Progenitor cell of endocrine pancreas (in vitro differentiated cells): Measurements from ENCODE around the gene SMOC2. TPM values are rescaled to one million over a fixed set of nuclear protein-coding genes. Genes with fewer than 3 reads are reported as not detected.

Experiments
- DNase-seq: peaks from one replicate; pipeline ENCODE4 v3.0.0; 2021; ENCODE audit warnings: low spot score; ENCODE audit not compliant: unreplicated experiment
- H3K27ac Mint-ChIP-seq: 2 replicates; pipeline ENCODE4 v1.8.0; 2021; ENCODE audit warnings: mild to moderate bottlenecking, moderate library complexity, mixed read lengths
- H3K27me3 Mint-ChIP-seq: 2 replicates; pipeline ENCODE4 v1.8.0; 2021; ENCODE audit warnings: mixed read lengths
- H3K36me3 Mint-ChIP-seq: 2 replicates; pipeline ENCODE4 v1.8.0; 2022; ENCODE audit warnings: mixed read lengths; ENCODE audit not compliant: insufficient read depth
- H3K4me1 Mint-ChIP-seq: 2 replicates; pipeline ENCODE4 v1.8.0; 2021; ENCODE audit warnings: low read depth, mixed read lengths
- H3K4me3 Mint-ChIP-seq: 2 replicates; pipeline ENCODE4 v1.8.0; 2021; ENCODE audit warnings: low read depth, mild to moderate bottlenecking, moderate library complexity, mixed read lengths
- H3K9me3 Mint-ChIP-seq: 2 replicates; pipeline ENCODE4 v1.8.0; 2021; ENCODE audit warnings: low read depth, mixed read lengths
- CTCF ChIP-seq: fragments of 200-600 bp; sonication (generic); IDR thresholded peaks from one replicate; pipeline ENCODE4 v1.5.0; 2021; ENCODE audit warnings: antibody characterized with exemption, mild to moderate bottlenecking; ENCODE audit not compliant: unreplicated experiment
- total RNA-seq: library from RNA; stranded (reverse); gene quantifications from 2 replicates; pipeline ENCODE4 v1.2.1, GENCODE V29; 2021

Gene SMOC2
- total RNA-seq, 1 donor from 2014 or later, result 5.9 TPM

DNA sequence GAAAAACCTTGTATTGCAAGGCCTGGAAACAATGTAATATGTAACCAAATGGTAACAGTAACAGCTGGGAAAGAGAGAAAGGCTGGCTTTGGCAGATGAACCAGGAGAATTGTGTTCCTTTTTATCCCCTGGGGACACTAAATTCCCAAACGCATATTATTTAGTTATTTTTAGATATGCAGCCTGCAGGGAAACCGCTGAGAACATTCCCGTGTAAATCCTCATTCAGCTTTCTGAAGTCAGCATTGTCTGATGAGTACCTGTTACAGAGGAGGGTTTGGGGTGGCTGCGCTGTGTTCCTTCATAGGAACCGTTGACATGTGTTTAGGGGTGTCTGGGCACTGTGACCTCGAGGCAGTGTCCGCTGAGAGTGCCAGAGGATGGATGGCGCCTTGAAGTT, 101.3 kb downstream of the SMOC2 start:
- no peak for DNase-seq
- Mint-ChIP-seq H3K9me3 (no peaks in the 10 kb centered on the region), H3K36me3 (no peaks in the 10 kb centered on the region), H3K4me1 (no peaks in the 10 kb centered on the region), H3K27me3 (peaks cover 36% of the 10 kb centered on the region), H3K27ac (no peak overlapping the region), H3K4me3 (no peak overlapping the region)
- no peak for TF ChIP-seq CTCF

- Mint-ChIP-seq H3K4me1 (no peaks in the 10 kb centered on the region), H3K4me3 (no peak overlapping the region), H3K9me3 (no peaks in the 10 kb centered on the region), H3K27ac (no peak overlapping the region), H3K27me3 (peaks cover 31% of the 10 kb centered on the region), H3K36me3 (no peaks in the 10 kb centered on the region)
- no peak for DNase-seq
- no peak for TF ChIP-seq CTCF
These were observed 104.4 kb downstream of the SMOC2 start for GRCh38 chr6:168545428-168545827.

- H3K27ac Mint-ChIP-seq, result no peak overlapping the region
- H3K9me3 Mint-ChIP-seq, result no peaks in the 10 kb centered on the region
- no peaks in the 10 kb centered on the region for H3K36me3 Mint-ChIP-seq
- no peaks in the 10 kb centered on the region for H3K4me1 Mint-ChIP-seq
- no peak overlapping the region for H3K4me3 Mint-ChIP-seq
- TF ChIP-seq CTCF, result no peak
- H3K27me3 Mint-ChIP-seq, result peaks cover 23% of the 10 kb centered on the region
- DNase-seq, result no peak
These were observed 105.2 kb downstream of the SMOC2 start for GRCh38 chr6:168546151-168546550.

- DNase-seq, result no peak
- Mint-ChIP-seq H3K27me3 (peaks cover 19% of the 10 kb centered on the region), H3K4me3 (no peak overlapping the region), H3K4me1 (no peaks in the 10 kb centered on the region), H3K36me3 (no peaks in the 10 kb centered on the region), H3K27ac (no peak overlapping the region), H3K9me3 (no peaks in the 10 kb centered on the region)
- TF ChIP-seq CTCF, result no peak
These were observed 105.7 kb downstream of the SMOC2 start for GRCh38 chr6:168546730-168547129.

DNA sequence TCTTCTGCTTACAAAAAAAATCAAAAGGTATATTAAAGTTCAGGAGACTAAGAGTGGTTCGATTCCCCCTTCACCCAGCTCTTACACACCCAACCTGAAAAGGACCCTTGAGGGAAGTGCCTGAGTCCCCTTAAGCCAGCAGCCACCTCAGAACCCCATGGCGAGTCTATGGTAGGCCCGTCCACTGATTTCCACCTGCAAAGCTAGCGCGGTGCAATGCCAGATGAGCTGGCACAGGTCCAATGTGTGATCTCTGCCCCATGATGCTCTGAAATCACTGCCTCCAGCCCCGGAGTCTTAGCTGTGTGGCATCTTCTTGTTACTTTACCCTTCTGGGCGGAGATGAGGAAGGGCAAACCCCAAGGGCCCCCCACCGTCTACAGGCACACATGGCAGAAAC, 109.3 kb downstream of the SMOC2 start:
- H3K9me3 Mint-ChIP-seq, result no peaks in the 10 kb centered on the region
- DNase-seq, result no peak
- no peaks in the 10 kb centered on the region for H3K36me3 Mint-ChIP-seq
- no peak for TF ChIP-seq CTCF
- H3K27ac Mint-ChIP-seq, result no peak overlapping the region
- H3K4me3 Mint-ChIP-seq, result no peak overlapping the region
- no peaks in the 10 kb centered on the region for H3K4me1 Mint-ChIP-seq
- H3K27me3 Mint-ChIP-seq, result peaks cover 15% of the 10 kb centered on the region

DNA sequence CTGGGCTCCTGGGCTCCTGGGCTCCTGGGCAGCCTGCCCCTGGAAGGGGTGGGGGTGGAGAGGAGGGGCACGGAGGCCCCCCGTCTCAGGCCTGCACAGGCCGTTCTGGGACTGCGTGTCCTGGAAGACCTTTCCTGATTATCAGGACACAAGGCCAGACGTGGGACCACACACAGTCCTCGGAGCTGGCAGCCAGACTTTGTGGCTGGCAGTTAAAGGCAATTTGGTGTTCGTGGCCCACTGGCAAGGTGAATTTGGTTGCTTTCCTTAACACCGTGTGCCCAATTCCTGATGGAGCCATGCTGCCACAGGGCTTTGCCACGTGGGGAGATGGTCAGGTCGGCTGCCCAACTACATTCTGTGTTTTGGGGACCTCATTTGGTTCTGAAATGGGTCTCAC, 113.5 kb downstream of the SMOC2 start:
- no peaks in the 10 kb centered on the region for H3K36me3 Mint-ChIP-seq
- no peak for DNase-seq
- H3K27me3 Mint-ChIP-seq, result peaks cover 4% of the 10 kb centered on the region
- no peak overlapping the region for H3K27ac Mint-ChIP-seq
- no peak overlapping the region for H3K4me3 Mint-ChIP-seq
- peaks cover 3% of the 10 kb centered on the region for H3K4me1 Mint-ChIP-seq
- no peaks in the 10 kb centered on the region for H3K9me3 Mint-ChIP-seq
- no peak for TF ChIP-seq CTCF
